ENCODE data around the gene POU2AF3. TPM values are rescaled to one million over a fixed set of nuclear protein-coding genes. Genes with fewer than 3 reads are reported as not detected.

Gene POU2AF3
- total and polyA plus RNA-seq, 2 of the 4 experiments (the other 2 are of a cell fraction), result 0.17 TPM; not detected in 1

GRCh38 chr11:111336062-111336461 lies 37.7 kb downstream of the POU2AF3 start:
- Histone ChIP-seq H2AK5ac (ENCODE audit: low read depth, low read length) (no peak overlapping the region), H4K5ac (ENCODE audit: low read depth, low read length) (no peak overlapping the region), H3K4ac (ENCODE audit: low read depth, low read length) (no peak overlapping the region), H2AFZ (replicated peaks; ENCODE audit: low read length, poor library complexity) (no peak overlapping the region), H4K8ac (ENCODE audit: low read depth in 2 of 2, low read length in 2 of 2) (no peak overlapping the region), H2AK9ac (replicated peaks; ENCODE audit: low read depth, low read length, poor library complexity) (no peak overlapping the region), H3K18ac (ENCODE audit: low read depth, low read length) (no peak overlapping the region), H3K4me3 (ENCODE audit: insufficient read depth, low read depth, low read length) (no peak overlapping the region), H3K56ac (ENCODE audit: extremely low read depth, insufficient read depth, low read length) (no peak overlapping the region), H2BK15ac (ENCODE audit: low read depth, low read length) (no peak overlapping the region), H2BK20ac (ENCODE audit: low read depth, low read length) (no peak overlapping the region), H3K14ac (replicated peaks; ENCODE audit: low read depth, low read length) (no peak overlapping the region), H3K4me1 (ENCODE audit: control insufficient read depth, insufficient read depth, low read length) (peaks cover 5% of the 10 kb centered on the region; the same call in 1 of the 2 replicates), H4K91ac (ENCODE audit: insufficient read depth, low read depth, low read length) (no peak overlapping the region), H2BK120ac (ENCODE audit: low read depth, low read length) (no peak overlapping the region), H4K20me1 (ENCODE audit: insufficient read depth, low read length) (no peaks in the 10 kb centered on the region), H3K79me1 (ENCODE audit: low read depth in 1 of 2, low read length in 2 of 2) (no peaks in the 10 kb centered on the region), H3K27ac (ENCODE audit: insufficient read depth, low read length) (no peak overlapping the region), H3K36me3 (ENCODE audit: control insufficient read depth, insufficient read depth, low read length) (no peaks in the 10 kb centered on the region), H3K4me2 (ENCODE audit: low read depth, low read length) (no peak overlapping the region), H2BK5ac (ENCODE audit: low read depth, low read length, poor library complexity, severe bottlenecking) (no peak overlapping the region), H3K9me3 (ENCODE audit: control insufficient read depth, insufficient read depth, low read length) (no peaks in the 10 kb centered on the region), H3K9me1 (ENCODE audit: insufficient read depth, low read length) (no peaks in the 10 kb centered on the region), H3K23ac (ENCODE audit: low read depth, low read length) (no peak overlapping the region), H3K27me3 (ENCODE audit: control insufficient read depth, insufficient read depth, low read length) (peaks cover 15% of the 10 kb centered on the region), H3K9ac (ENCODE audit: low read depth, low read length) (no peak overlapping the region)
- no peak for TF ChIP-seq MAFK (IDR thresholded peaks at IDR 0.05; ENCODE audit: low read depth, low read length)
- TF ChIP-seq MXI1 (IDR thresholded peaks at IDR 0.05; ENCODE audit: borderline replicate concordance, low read depth, low read length), result no peak
- no peak for TF ChIP-seq SMC3 (IDR thresholded peaks at IDR 0.05; ENCODE audit: low read depth, low read length)
- TF ChIP-seq CTCF (conservative IDR thresholded peaks at IDR 0.05; ENCODE audit: low read depth, low read length), result no peak
- no peak for TF ChIP-seq MAZ (IDR thresholded peaks at IDR 0.05; ENCODE audit: borderline replicate concordance, low read depth, low read length)
- TF ChIP-seq FOS (IDR thresholded peaks at IDR 0.05; ENCODE audit: low read depth, low read length), result no peak
- no peak for TF ChIP-seq BHLHE40 (IDR thresholded peaks at IDR 0.05; ENCODE audit: low read depth, low read length)
- TF ChIP-seq CHD1 (IDR thresholded peaks at IDR 0.05; ENCODE audit: low read depth, low read length), result no peak
- TF ChIP-seq CEBPB (IDR thresholded peaks at IDR 0.05; ENCODE audit: low read depth, low read length), result no peak
- TF ChIP-seq ELK1 (IDR thresholded peaks at IDR 0.05; ENCODE audit: borderline replicate concordance, low read depth, low read length), result no peak
- dilution Hi-C loops (cut with HindIII; ENCODE audit: low sequenced_read_pairs, unreplicated experiment), result no loop called here
- ChIA-PET POLR2A (ENCODE audit: unreplicated experiment) (no interaction called here), CTCF (no interaction called here)
- no peak for DNase-seq
- no TSS peak for BruUV-seq (replicated peaks)
- WGBS, 2 experiments (ENCODE audit: extremely low coverage in 2 of 2, insufficient read length in 1 of 2), result 60% methylated on average over 1 of the region's 4 CpGs; no CpG with 5 or more reads in 1 of the 2 experiments
- in situ Hi-C loops (cut with MboI; ENCODE audit: low sequenced_read_pairs), result no loop called here
- intact Hi-C loops (cut with micrococcal nuclease), result no loop called here
- no peak for ATAC-seq (ENCODE audit: low read depth)

All from IMR-90 (cell line).